DMS153 (cell line): ENCODE data around the gene TUBA3E.
"Not testable (repeated sequence)": the region's sequence is repeated elsewhere in the genome, so short reads cannot be mapped to it uniquely, and the experiment has no call there.

Experiments used
- DNase-seq: peaks from one replicate; lab custom pipeline; 2025; lab: John Stamatoyannopoulos, UW

TUBA3E gene

GRCh38 chr2:130191319-130191718 lies 6.9 kb downstream of the TUBA3E start:
- not testable (repeated sequence) for DNase-seq

GRCh38 chr2:130190237-130190636 lies 8.0 kb downstream of the TUBA3E start:
- no peak for DNase-seq

GRCh38 chr2:130188958-130189357 lies 9.3 kb downstream of the TUBA3E start:
- DNase-seq = not testable (repeated sequence)

- DNase-seq = not testable (repeated sequence)
Observed at GRCh38 chr2:130187859-130188792, 10.1 kb downstream of the TUBA3E start.

- no peak for DNase-seq
Observed at GRCh38 chr2:130187268-130187667, 11.0 kb downstream of the TUBA3E start.

- DNase-seq = no peak
Observed at GRCh38 chr2:130186391-130186790, 11.8 kb downstream of the TUBA3E start.

- no peak for DNase-seq
Observed at GRCh38 chr2:130185896-130186295, 12.3 kb downstream of the TUBA3E start.

- DNase-seq = no peak
Observed at GRCh38 chr2:130185436-130185835, 12.8 kb downstream of the TUBA3E start.

GRCh38 chr2:130183512-130184373 lies 14.5 kb downstream of the TUBA3E start:
- no peak for DNase-seq

GRCh38 chr2:130182826-130183511 lies 15.3 kb downstream of the TUBA3E start:
- not testable (repeated sequence) for DNase-seq

GRCh38 chr2:130181880-130182682 lies 16.2 kb downstream of the TUBA3E start, which contains the start of gene MZT2B:
Gene MZT2B (plus strand): TSS chr2:130182262. CDS start chr2:130182283, 21 bp downstream.
- DNase-seq = peak; percentile 48

GRCh38 chr2:130181325-130181879 lies 16.8 kb downstream of the TUBA3E start, which contains the start of gene SMPD4:
Gene SMPD4 (minus strand): TSS chr2:130181602. CDS start chr2:130176592, 5,010 bp downstream.
- peak; percentile 88 for DNase-seq

- DNase-seq = not testable (repeated sequence)
Observed at GRCh38 chr2:130180404-130181324, 17.6 kb downstream of the TUBA3E start.

GRCh38 chr2:130174866-130175265 lies 23.4 kb downstream of the TUBA3E start:
- DNase-seq = not testable (repeated sequence)

GRCh38 chr2:130169896-130170295 lies 28.3 kb downstream of the TUBA3E start:
- DNase-seq = no peak

GRCh38 chr2:130169163-130169562 lies 29.1 kb downstream of the TUBA3E start:
- DNase-seq = not testable (repeated sequence)

GRCh38 chr2:130166611-130167010 lies 31.6 kb downstream of the TUBA3E start:
- not testable (repeated sequence) for DNase-seq

GRCh38 chr2:130165293-130166016 lies 32.8 kb downstream of the TUBA3E start:
- no peak for DNase-seq

GRCh38 chr2:130162968-130163367 lies 35.3 kb downstream of the TUBA3E start:
- no peak for DNase-seq
